GM21737 (cell line): Measurements from ENCODE around the gene NACA2.
"Not testable (repeated sequence)": the region's sequence is repeated elsewhere in the genome, so short reads cannot be mapped to it uniquely, and the experiment has no call there.

Source experiments
- ATAC-seq: cut with Tn5 transposase; IDR thresholded peaks from one replicate; pipeline ENCODE4 v1.9.1; 2021; ENCODE audit warnings: mild to moderate bottlenecking, moderate library complexity; ENCODE audit not compliant: unreplicated experiment

The NACA2 gene

GRCh38 chr17:61579347-61579746 lies 11.7 kb downstream of the NACA2 start:
- ATAC-seq = no peak

- ATAC-seq = no peak
These were observed 12.4 kb downstream of the NACA2 start for GRCh38 chr17:61578645-61579044.

GRCh38 chr17:61575983-61576382 lies 15.0 kb downstream of the NACA2 start:
- ATAC-seq = no peak

- ATAC-seq = no peak
These were observed 15.6 kb downstream of the NACA2 start for GRCh38 chr17:61575352-61575975.

- ATAC-seq = no peak
These were observed 16.3 kb downstream of the NACA2 start for GRCh38 chr17:61574542-61575351.

- not testable (repeated sequence) for ATAC-seq
These were observed 18.5 kb downstream of the NACA2 start for GRCh38 chr17:61572547-61572946.

- no peak for ATAC-seq
These were observed 19.4 kb downstream of the NACA2 start for GRCh38 chr17:61571624-61572023.

GRCh38 chr17:61570118-61570517 lies 20.9 kb downstream of the NACA2 start:
- no peak for ATAC-seq

- ATAC-seq = not testable (repeated sequence)
These were observed 21.5 kb downstream of the NACA2 start for GRCh38 chr17:61569525-61569924.

GRCh38 chr17:61568219-61569072 lies 22.6 kb downstream of the NACA2 start:
- ATAC-seq = no peak

- ATAC-seq = no peak
These were observed 23.8 kb downstream of the NACA2 start for GRCh38 chr17:61567045-61567802.

GRCh38 chr17:61566448-61566847 lies 24.6 kb downstream of the NACA2 start:
- not testable (repeated sequence) for ATAC-seq

- ATAC-seq = not testable (repeated sequence)
These were observed 25.2 kb downstream of the NACA2 start for GRCh38 chr17:61565850-61566249.

GRCh38 chr17:61565213-61565612 lies 25.8 kb downstream of the NACA2 start:
- no peak for ATAC-seq

- no peak for ATAC-seq
These were observed 28.7 kb downstream of the NACA2 start for GRCh38 chr17:61562287-61562686.

- no peak for ATAC-seq
These were observed 29.7 kb downstream of the NACA2 start for GRCh38 chr17:61561354-61561753.

GRCh38 chr17:61560071-61560470 lies 30.9 kb downstream of the NACA2 start:
- no peak for ATAC-seq

GRCh38 chr17:61556224-61557188 lies 34.5 kb downstream of the NACA2 start:
- no peak for ATAC-seq

- no peak for ATAC-seq
These were observed 35.9 kb downstream of the NACA2 start for GRCh38 chr17:61555127-61555566.
